Putamen (tissue), 1 donor: ENCODE results near the gene OSBPL2.

Experiments used
- DNase-seq: peaks from one replicate; pipeline ENCODE4 v3.0.0-alpha.2; 2016; ENCODE audit warnings: low spot score

Gene OSBPL2

GRCh38 chr20:62285151-62285550 lies 46.8 kb downstream of the OSBPL2 start:
- DNase-seq, result no peak

- no peak for DNase-seq
Measured at GRCh38 chr20:62285722-62286121, 47.4 kb downstream of the OSBPL2 start.

- no peak for DNase-seq
Measured at GRCh38 chr20:62286493-62287064, 48.3 kb downstream of the OSBPL2 start.

GRCh38 chr20:62287129-62287528 lies 48.8 kb downstream of the OSBPL2 start:
- no peak for DNase-seq

- DNase-seq, result no peak
Measured at GRCh38 chr20:62287759-62288534, 49.6 kb downstream of the OSBPL2 start.

- no peak for DNase-seq
Measured at GRCh38 chr20:62288535-62289105, 50.3 kb downstream of the OSBPL2 start.

- DNase-seq, result no peak
Measured at GRCh38 chr20:62289131-62289530, 50.8 kb downstream of the OSBPL2 start.

- DNase-seq, result no peak
Measured at GRCh38 chr20:62289898-62290297, 51.6 kb downstream of the OSBPL2 start.

- no peak for DNase-seq
Measured at GRCh38 chr20:62291251-62292066, 53.1 kb downstream of the OSBPL2 start.

- no peak for DNase-seq
Measured at GRCh38 chr20:62292108-62292507, 53.8 kb downstream of the OSBPL2 start.

- DNase-seq, result no peak
Measured at GRCh38 chr20:62293111-62293784, 54.9 kb downstream of the OSBPL2 start.

GRCh38 chr20:62293946-62294345 lies 55.6 kb downstream of the OSBPL2 start:
- no peak for DNase-seq

- DNase-seq, result no peak
Measured at GRCh38 chr20:62294516-62294915, 56.2 kb downstream of the OSBPL2 start.

- DNase-seq, result no peak
Measured at GRCh38 chr20:62296724-62297448, 58.6 kb downstream of the OSBPL2 start.

- DNase-seq, result no peak
Measured at GRCh38 chr20:62297449-62298227, 59.3 kb downstream of the OSBPL2 start.

GRCh38 chr20:62298577-62299249 lies 60.4 kb downstream of the OSBPL2 start:
- no peak for DNase-seq

- DNase-seq, result peak; percentile 51
Measured at GRCh38 chr20:62299666-62300236, 61.4 kb downstream of the OSBPL2 start.

GRCh38 chr20:62300319-62300718 lies 62.0 kb downstream of the OSBPL2 start:
- DNase-seq, result no peak

- no peak for DNase-seq
Measured at GRCh38 chr20:62301111-62301668, 62.9 kb downstream of the OSBPL2 start.
